Muscle layer of duodenum (tissue), 2 donors: ENCODE data around the gene PARN.

ENCODE experiments used
- H3K27ac ChIP-seq: one replicate; pipeline ENCODE4 v1.7.0; 2013; ENCODE audit warnings: mild to moderate bottlenecking, low read length
- H3K27me3 ChIP-seq: one replicate; pipeline ENCODE4 v1.7.0; 2013; ENCODE audit warnings: low read depth, mild to moderate bottlenecking, control low read depth, low read length
- H3K36me3 ChIP-seq, 2 donors: one replicate each; pipeline ENCODE4 v1.7.0; 2013; ENCODE audit warnings: low read length in 2 of 2, control low read depth in 1 of 2, mild to moderate bottlenecking in 1 of 2; ENCODE audit not compliant: insufficient read depth in 2 of 2, control insufficient read depth in 1 of 2
- H3K4me1 ChIP-seq, 2 donors: one replicate each; pipeline ENCODE4 v1.7.0; 2013; ENCODE audit warnings: low read length in 2 of 2, mild to moderate bottlenecking in 2 of 2, control low read depth in 1 of 2, moderate library complexity in 1 of 2; ENCODE audit not compliant: insufficient read depth in 2 of 2, control insufficient read depth in 1 of 2
- H3K4me3 ChIP-seq, 2 donors: one replicate each; pipeline ENCODE4 v1.7.0; 2013; ENCODE audit warnings: low read length in 2 of 2, low read depth in 1 of 2, mild to moderate bottlenecking in 1 of 2
- H3K9me3 ChIP-seq, 2 donors: one replicate each; pipeline ENCODE4 v1.7.0; 2013; ENCODE audit warnings: low read length in 2 of 2, control low read depth in 1 of 2, mild to moderate bottlenecking in 1 of 2; ENCODE audit not compliant: control insufficient read depth in 1 of 2
- donor health status: healthy.

The PARN gene

GRCh38 chr16:14495213-14496046 lies 134.6 kb downstream of the PARN start:
- Histone ChIP-seq H3K4me3 (no peak overlapping the region), H3K36me3 (no peaks in the 10 kb centered on the region), H3K27ac (no peak overlapping the region), H3K27me3 (no peaks in the 10 kb centered on the region), H3K4me1 (peaks cover 0 to 5% of the 10 kb centered on the region in 2 donors), H3K9me3 (no peaks in the 10 kb centered on the region)

GRCh38 chr16:14494396-14494966 lies 135.6 kb downstream of the PARN start:
- Histone ChIP-seq H3K4me1 (peaks cover 0 to 5% of the 10 kb centered on the region in 2 donors), H3K27me3 (no peaks in the 10 kb centered on the region), H3K27ac (no peak overlapping the region), H3K9me3 (no peaks in the 10 kb centered on the region), H3K36me3 (no peaks in the 10 kb centered on the region), H3K4me3 (no peak overlapping the region)

- H3K27me3 ChIP-seq = no peaks in the 10 kb centered on the region
- H3K27ac ChIP-seq = no peak overlapping the region
- no peaks in the 10 kb centered on the region for H3K36me3 ChIP-seq
- H3K9me3 ChIP-seq = no peaks in the 10 kb centered on the region
- peaks cover 0 to 5% of the 10 kb centered on the region in 2 donors for H3K4me1 ChIP-seq
- no peak overlapping the region for H3K4me3 ChIP-seq
Observed at GRCh38 chr16:14493791-14494190, 136.3 kb downstream of the PARN start.

GRCh38 chr16:14492614-14493013 lies 137.4 kb downstream of the PARN start:
- Histone ChIP-seq H3K27ac (no peak overlapping the region), H3K36me3 (no peaks in the 10 kb centered on the region), H3K4me1 (peaks cover 0 to 10% of the 10 kb centered on the region in 2 donors), H3K4me3 (no peak overlapping the region), H3K9me3 (no peaks in the 10 kb centered on the region), H3K27me3 (no peaks in the 10 kb centered on the region)

- H3K36me3 ChIP-seq = no peaks in the 10 kb centered on the region
- H3K4me1 ChIP-seq = peaks cover 0 to 16% of the 10 kb centered on the region in 2 donors
- H3K27ac ChIP-seq = no peak overlapping the region
- H3K9me3 ChIP-seq = no peaks in the 10 kb centered on the region
- H3K4me3 ChIP-seq = no peak overlapping the region
- H3K27me3 ChIP-seq = no peaks in the 10 kb centered on the region
Observed at GRCh38 chr16:14491861-14492529, 138.1 kb downstream of the PARN start.

- no peaks in the 10 kb centered on the region for H3K27me3 ChIP-seq
- H3K4me3 ChIP-seq = no peak overlapping the region
- H3K27ac ChIP-seq = no peak overlapping the region
- peaks cover 3 to 19% of the 10 kb centered on the region in 2 donors for H3K4me1 ChIP-seq
- no peaks in the 10 kb centered on the region for H3K36me3 ChIP-seq
- H3K9me3 ChIP-seq = no peaks in the 10 kb centered on the region
Observed at GRCh38 chr16:14490235-14490634, 139.8 kb downstream of the PARN start.

GRCh38 chr16:14489460-14489859 lies 140.6 kb downstream of the PARN start:
- Histone ChIP-seq H3K4me1 (peaks cover 3 to 19% of the 10 kb centered on the region in 2 donors), H3K27ac (no peak overlapping the region), H3K4me3 (no peak overlapping the region), H3K9me3 (no peaks in the 10 kb centered on the region), H3K36me3 (no peaks in the 10 kb centered on the region), H3K27me3 (no peaks in the 10 kb centered on the region)

GRCh38 chr16:14487579-14487978 lies 142.5 kb downstream of the PARN start:
- H3K27ac ChIP-seq = no peak overlapping the region
- no peak overlapping the region for H3K4me3 ChIP-seq
- H3K9me3 ChIP-seq = no peaks in the 10 kb centered on the region
- H3K4me1 ChIP-seq = peaks cover 3 to 19% of the 10 kb centered on the region in 2 donors
- H3K36me3 ChIP-seq = no peaks in the 10 kb centered on the region
- H3K27me3 ChIP-seq = no peaks in the 10 kb centered on the region

GRCh38 chr16:14486520-14487303 lies 143.3 kb downstream of the PARN start:
- Histone ChIP-seq H3K27ac (peak overlapping the region; percentile 47), H3K27me3 (no peaks in the 10 kb centered on the region), H3K4me3 (peak overlapping the region; percentile 22 to 46), H3K9me3 (no peaks in the 10 kb centered on the region), H3K4me1 (peaks cover 3 to 19% of the 10 kb centered on the region in 2 donors), H3K36me3 (peaks cover 6 to 7% of the 10 kb centered on the region in 2 donors)

GRCh38 chr16:14485811-14486519 lies 144.1 kb downstream of the PARN start:
- H3K4me1 ChIP-seq = peaks cover 3 to 19% of the 10 kb centered on the region in 2 donors
- H3K9me3 ChIP-seq = no peaks in the 10 kb centered on the region
- peaks cover 6 to 12% of the 10 kb centered on the region in 2 donors for H3K36me3 ChIP-seq
- H3K27me3 ChIP-seq = no peaks in the 10 kb centered on the region
- H3K27ac ChIP-seq = no peak overlapping the region
- peak overlapping the region in 1 of 2 donors; percentile 22 for H3K4me3 ChIP-seq
